Mucosa of descending colon (tissue), 3 donors: ENCODE results near the gene SLC5A10. TPM values are rescaled to one million over a fixed set of nuclear protein-coding genes. Genes with fewer than 3 reads are reported as not detected.

Experiments used
- ATAC-seq: fragments of 200-7000 bp; cut with Tn5 transposase; one replicate; pipeline ENCODE4 v1.9.1; 2020; ENCODE audit warnings: mild to moderate bottlenecking, moderate library complexity
- DNase-seq, 3 donors: peaks; one replicate each; pipeline ENCODE4 v3.0.0-alpha.2; 2020
- H3K36me3 ChIP-seq: fragments of 200-600 bp; one replicate; pipeline ENCODE4 v1.8.0; 2021; ENCODE audit warnings: low read depth, mild to moderate bottlenecking
- H3K4me1 ChIP-seq: fragments of 200-600 bp; one replicate; pipeline ENCODE4 v1.8.0; 2021; ENCODE audit warnings: low read depth, mild to moderate bottlenecking
- H3K4me3 ChIP-seq: fragments of 200-600 bp; one replicate; pipeline ENCODE4 v1.8.0; 2021; ENCODE audit warnings: mild to moderate bottlenecking
- H3K9me3 ChIP-seq: fragments of 200-600 bp; one replicate; pipeline ENCODE4 v1.8.0; 2021; ENCODE audit warnings: mild to moderate bottlenecking
- CTCF ChIP-seq: fragments of 200-600 bp; IDR thresholded peaks from one replicate; pipeline ENCODE4 v1.8.0; 2022; ENCODE audit warnings: antibody characterized with exemption, mild to moderate bottlenecking
- intact Hi-C, 2 donors: fragments of 100-400 bp; cut with DNase I in 1 of 2; cut with micrococcal nuclease in 1 of 2; formaldehyde crosslinking; loops; one replicate each; pipeline versions ENCODE4 v1.11.0 to v1.11.1; 2022; cut with DNase I, micrococcal nuclease
- long read RNA-seq, 2 donors: library from polyadenylated mRNA; unstranded; transcript quantifications; one replicate each; pipeline ENCODE4 v2.0.0, GENCODE V29; 2019 to 2021
- total RNA-seq, 3 donors: library from RNA; stranded (reverse); fragmentation: NEBNext Ultra II Directional in 2 of 3; extraction: Animal tissue kit (Norgen Biotek cat#: 25700) in 2 of 3; gene quantifications; one replicate each; pipeline versions ENCODE4 v1.2.1 to v1.2.4, GENCODE V29; 2021 to 2023
- donor health status: DM: no; HTN: no; CAD: no; lungs with moderate emphysema.
- donor health status: DM: no; HTN: no; CAD: no.
- donor health status: DM: no; HTN: yes; CAD: no.

Gene SLC5A10
- under 1 TPM in 1 of 3 donors, not detected in 2; 0.12 TPM for total RNA-seq
- long read RNA-seq, donor 1, partial matches to known transcripts, result 0 of 6 reads
- long read RNA-seq, donor 1, other reads (novel, unspliced or antisense), result 6 of 6 reads
- long read RNA-seq, donor 2, partial matches to known transcripts, result 0 of 2 reads
- long read RNA-seq, donor 2, other reads (novel, unspliced or antisense), result 2 of 2 reads

GRCh38 chr17:18951941-18952842 is at the start of gene SLC5A10:
Gene SLC5A10, plus strand, starts transcription at chr17:18952165. Its CDS starts 41 bp downstream, at chr17:18952206.
- Histone ChIP-seq H3K4me1 (no peaks in the 10 kb centered on the region), H3K36me3 (no peaks in the 10 kb centered on the region), H3K9me3 (no peaks in the 10 kb centered on the region), H3K4me3 (no peak within 1 kb of the TSS)
- intact Hi-C loops, result no loop called here
- DNase-seq, result peak in 1 of 3 donors; percentile 36
- no peak for TF ChIP-seq CTCF
- peak; percentile 31 for ATAC-seq

GRCh38 chr17:18904482-18904881 is 47.5 kb upstream of the SLC5A10 start:
- intact Hi-C loops, result no loop called here
- ATAC-seq (no peak), DNase-seq (no peak)
- no peak overlapping the region for H3K4me3 ChIP-seq
- no peaks in the 10 kb centered on the region for H3K4me1 ChIP-seq
- no peaks in the 10 kb centered on the region for H3K9me3 ChIP-seq
- TF ChIP-seq CTCF, result no peak
- no peaks in the 10 kb centered on the region for H3K36me3 ChIP-seq

- H3K36me3 ChIP-seq, result no peaks in the 10 kb centered on the region
Measured at GRCh38 chr17:18905226-18905625, 46.7 kb upstream of the SLC5A10 start.

GRCh38 chr17:18910326-18910725 is 41.6 kb upstream of the SLC5A10 start:
- Histone ChIP-seq H3K4me1 (no peaks in the 10 kb centered on the region), H3K4me3 (no peak overlapping the region), H3K9me3 (no peaks in the 10 kb centered on the region), H3K36me3 (no peaks in the 10 kb centered on the region)
- DNase-seq (no peak), ATAC-seq (no peak)
- no peak for TF ChIP-seq CTCF
- intact Hi-C loops, result no loop called here

More at GRCh38 chr17:18905226-18905625, 46.7 kb upstream of the SLC5A10 start:
- Histone ChIP-seq H3K4me1 (no peaks in the 10 kb centered on the region), H3K9me3 (no peaks in the 10 kb centered on the region), H3K4me3 (no peak overlapping the region)
- DNase-seq (no peak), ATAC-seq (no peak)
- intact Hi-C loops, result no loop called here
- no peak for TF ChIP-seq CTCF

GRCh38 chr17:18910881-18911280 is 41.1 kb upstream of the SLC5A10 start:
- no peaks in the 10 kb centered on the region for H3K4me1 ChIP-seq
- intact Hi-C loops, result no loop called here
- TF ChIP-seq CTCF, result no peak
- no peak overlapping the region for H3K4me3 ChIP-seq
- ATAC-seq (no peak), DNase-seq (no peak)
- no peaks in the 10 kb centered on the region for H3K36me3 ChIP-seq
- H3K9me3 ChIP-seq, result no peaks in the 10 kb centered on the region
